Mesendoderm (in vitro differentiated cells): Measurements from ENCODE around the gene OR1I1.
"Not testable (repeated sequence)": the region's sequence is repeated elsewhere in the genome, so short reads cannot be mapped to it uniquely, and the experiment has no call there.

Experiments
- DNase-seq: peaks from one replicate; pipeline ENCODE4 v3.0.0; 2013
- H2AK5ac ChIP-seq: 2 replicates; pipeline ENCODE4 v1.6.1; 2013; ENCODE audit warnings: low read length, inconsistent platforms
- H2BK120ac ChIP-seq: 2 replicates; pipeline ENCODE4 v1.6.1; 2013; ENCODE audit warnings: low read depth, mild to moderate bottlenecking, low read length, moderate library complexity, mixed read lengths
- H2BK15ac ChIP-seq: replicated peaks from 2 replicates; pipeline ENCODE4 v1.6.1; 2013; ENCODE audit warnings: low read depth, mild to moderate bottlenecking, moderate library complexity
- H2BK5ac ChIP-seq: 2 replicates; pipeline ENCODE4 v1.6.1; 2013; ENCODE audit warnings: low read length, inconsistent platforms
- H3K18ac ChIP-seq: 2 replicates; pipeline ENCODE4 v1.6.1; 2013; ENCODE audit warnings: mild to moderate bottlenecking, low read length, mixed read lengths
- H3K23ac ChIP-seq: one replicate; pipeline ENCODE4 v1.6.1; 2013; ENCODE audit warnings: low read length
- H3K27ac ChIP-seq: 2 replicates; pipeline ENCODE4 v1.5.1; 2013; ENCODE audit warnings: low read depth, mild to moderate bottlenecking, inconsistent platforms, low read length, moderate library complexity
- H3K27me3 ChIP-seq: 2 replicates; pipeline ENCODE4 v1.6.1; 2013; ENCODE audit warnings: low read length, control low read depth, mild to moderate bottlenecking, inconsistent platforms; ENCODE audit not compliant: insufficient read depth, poor library complexity
- H3K36me3 ChIP-seq: 2 replicates; pipeline ENCODE4 v1.6.1; 2013; ENCODE audit warnings: low read length, inconsistent platforms; ENCODE audit not compliant: control insufficient read depth, insufficient read depth
- H3K4ac ChIP-seq: one replicate; pipeline ENCODE4 v1.6.1; 2013; ENCODE audit warnings: low read depth, mild to moderate bottlenecking, low read length, moderate library complexity
- H3K4me1 ChIP-seq: 2 replicates; pipeline ENCODE4 v1.6.1; 2013; ENCODE audit warnings: low read depth, low read length, inconsistent platforms; ENCODE audit not compliant: control insufficient read depth
- H3K4me2 ChIP-seq: 2 replicates; pipeline ENCODE4 v1.6.1; 2013; ENCODE audit warnings: low read length
- H3K4me3 ChIP-seq: 2 replicates; pipeline ENCODE4 v1.5.1; 2013; ENCODE audit warnings: mild to moderate bottlenecking, low read length
- H3K56ac ChIP-seq: one replicate; pipeline ENCODE4 v1.6.1; 2013; ENCODE audit warnings: low read length
- H3K79me1 ChIP-seq: 2 replicates; pipeline ENCODE4 v1.6.1; 2013; ENCODE audit warnings: low read length, inconsistent platforms
- H3K79me2 ChIP-seq: 2 replicates; pipeline ENCODE4 v1.6.1; 2013; ENCODE audit warnings: mild to moderate bottlenecking, low read length; ENCODE audit not compliant: control insufficient read depth, insufficient read depth
- H3K9ac ChIP-seq: 2 replicates; pipeline ENCODE4 v1.6.1; 2013; ENCODE audit warnings: low read length, inconsistent platforms
- H4K5ac ChIP-seq: one replicate; pipeline ENCODE4 v1.6.1; 2013; ENCODE audit warnings: low read length
- H4K8ac ChIP-seq: one replicate; pipeline ENCODE4 v1.6.1; 2013; ENCODE audit warnings: low read depth, mild to moderate bottlenecking, control low read depth, low read length, moderate library complexity
- WGBS: extraction: QIAGEN DNeasy Blood & Tissue Kit; methylation state at CpG from one replicate; pipeline ENCODE4 v1.1.7; 2013; ENCODE audit warnings: low lambda C conversion rate, missing lambda C conversion rate; ENCODE audit not compliant: insufficient coverage; ENCODE audit errors: extremely low coverage; 5-methylcytosine and 5-hydroxymethylcytosine counted together

OR1I1 gene

GRCh38 chr19:15070386-15070785, 11.6 kb upstream of the OR1I1 start:
- H3K4ac ChIP-seq, H3K18ac ChIP-seq, H3K27ac ChIP-seq, H3K79me1 ChIP-seq, H3K56ac ChIP-seq, H2BK5ac ChIP-seq, H2BK15ac ChIP-seq, H3K9ac ChIP-seq, H3K4me3 ChIP-seq, H4K8ac ChIP-seq, H3K79me2 ChIP-seq, H3K4me1 ChIP-seq, H3K4me2 ChIP-seq, H3K36me3 ChIP-seq, H3K23ac ChIP-seq, H2BK120ac ChIP-seq, H3K27me3 ChIP-seq, H2AK5ac ChIP-seq, H4K5ac ChIP-seq, DNase-seq: not testable (repeated sequence)
- no CpG with 5 or more reads among the region's 4 CpGs for WGBS

- Histone ChIP-seq H4K8ac (no peak overlapping the region), H3K4me1 (no peaks in the 10 kb centered on the region), H3K4ac (no peak overlapping the region), H3K79me1 (no peaks in the 10 kb centered on the region), H3K18ac (no peak overlapping the region), H3K27ac (peak overlapping the region; percentile 62), H4K5ac (no peak overlapping the region), H3K27me3 (no peaks in the 10 kb centered on the region), H2AK5ac (no peak overlapping the region), H2BK15ac (no peak overlapping the region), H3K9ac (no peak overlapping the region), H3K36me3 (no peaks in the 10 kb centered on the region), H3K23ac (no peak overlapping the region), H2BK120ac (no peak overlapping the region), H3K56ac (peak overlapping the region; percentile 34), H2BK5ac (no peak overlapping the region), H3K79me2 (no peaks in the 10 kb centered on the region), H3K4me2 (no peak overlapping the region), H3K4me3 (no peak overlapping the region)
- WGBS, result no CpG with 5 or more reads among the region's 23 CpGs
- peak; percentile 94 for DNase-seq
Measured at GRCh38 chr19:15072930-15073647, 8.9 kb upstream of the OR1I1 start.

DNA sequence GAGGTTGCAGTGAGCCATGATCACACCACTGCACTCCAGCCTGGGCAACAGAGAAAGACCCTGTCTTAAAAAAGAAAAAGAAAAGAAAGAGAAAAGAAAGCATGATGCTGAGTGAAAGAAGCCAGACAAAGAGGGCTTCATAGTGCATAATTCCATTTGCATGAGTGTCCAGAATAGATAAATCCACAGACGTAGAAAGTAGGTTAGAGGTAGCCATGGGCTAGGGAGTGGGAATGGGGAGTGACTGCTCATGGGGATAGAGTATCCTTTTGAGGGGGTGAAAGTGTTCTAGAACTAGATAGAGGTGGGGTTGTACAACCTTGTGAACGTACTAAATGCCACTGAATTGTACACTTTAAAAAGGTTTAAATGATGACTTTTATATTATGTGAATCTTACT, 7.6 kb upstream of the OR1I1 start:
- Histone ChIP-seq H3K79me2 (no peaks in the 10 kb centered on the region), H3K9ac (no peak overlapping the region), H2BK15ac (no peak overlapping the region), H2BK120ac (no peak overlapping the region), H2AK5ac (no peak overlapping the region), H3K4me3 (no peak overlapping the region), H3K56ac (no peak overlapping the region), H3K23ac (no peak overlapping the region), H2BK5ac (no peak overlapping the region), H3K4me2 (no peak overlapping the region), H3K79me1 (no peaks in the 10 kb centered on the region), H3K4ac (no peak overlapping the region), H3K18ac (no peak overlapping the region), H3K4me1 (no peaks in the 10 kb centered on the region), H3K36me3 (no peaks in the 10 kb centered on the region), H3K27me3 (no peaks in the 10 kb centered on the region), H4K8ac (no peak overlapping the region), H3K27ac (no peak overlapping the region), H4K5ac (no peak overlapping the region)
- no peak for DNase-seq
- WGBS, result no CpG with 5 or more reads among the region's 2 CpGs

DNA sequence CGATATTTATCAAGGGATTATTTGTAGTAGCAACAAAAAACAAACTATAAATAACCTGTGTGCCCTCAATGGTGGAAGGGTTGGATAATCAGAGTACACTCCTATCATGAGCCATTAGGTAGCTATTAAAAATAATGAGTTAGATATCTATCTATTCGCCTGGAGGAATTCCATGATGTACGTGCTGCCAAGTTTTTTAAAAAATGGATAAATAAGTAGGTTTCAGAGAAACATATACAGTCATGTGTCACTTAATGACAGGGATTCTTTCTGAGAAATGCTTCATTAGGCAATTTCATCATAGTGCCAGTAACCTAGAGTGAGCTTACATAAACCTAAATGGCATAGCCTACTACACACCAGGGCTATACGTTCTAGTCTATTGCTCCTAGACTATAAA, 6.2 kb upstream of the OR1I1 start:
- Histone ChIP-seq H2AK5ac (no peak overlapping the region), H3K18ac (no peak overlapping the region), H3K36me3 (no peaks in the 10 kb centered on the region), H3K79me1 (no peaks in the 10 kb centered on the region), H4K8ac (no peak overlapping the region), H3K27ac (no peak overlapping the region), H2BK15ac (no peak overlapping the region), H3K27me3 (no peaks in the 10 kb centered on the region), H3K4me1 (no peaks in the 10 kb centered on the region), H4K5ac (no peak overlapping the region), H3K4me2 (no peak overlapping the region), H3K4me3 (no peak overlapping the region), H3K56ac (no peak overlapping the region), H3K79me2 (no peaks in the 10 kb centered on the region), H3K4ac (no peak overlapping the region), H3K9ac (no peak overlapping the region), H3K23ac (no peak overlapping the region), H2BK5ac (no peak overlapping the region), H2BK120ac (no peak overlapping the region)
- WGBS, result no CpG with 5 or more reads among the region's 4 CpGs
- DNase-seq, result no peak

GRCh38 chr19:15080002-15080401, 2.0 kb upstream of the OR1I1 start:
- H3K4me2 ChIP-seq, H3K79me2 ChIP-seq, H3K18ac ChIP-seq, H2AK5ac ChIP-seq, H3K27ac ChIP-seq, H3K56ac ChIP-seq, H3K4ac ChIP-seq, H3K79me1 ChIP-seq, DNase-seq, H3K27me3 ChIP-seq, H3K4me3 ChIP-seq, H4K5ac ChIP-seq, H2BK120ac ChIP-seq, H3K4me1 ChIP-seq, H4K8ac ChIP-seq, H2BK15ac ChIP-seq, H3K36me3 ChIP-seq, H2BK5ac ChIP-seq, H3K9ac ChIP-seq, H3K23ac ChIP-seq: not testable (repeated sequence)
- no CpG with 5 or more reads among the region's 4 CpGs for WGBS

- no CpG with 5 or more reads among the region's 11 CpGs for WGBS
- Histone ChIP-seq H4K8ac (no peak overlapping the region), H3K4ac (no peak overlapping the region)
Measured at GRCh38 chr19:15087182-15087581, 5.2 kb downstream of the OR1I1 start.

More at GRCh38 chr19:15087182-15087581, 5.2 kb downstream of the OR1I1 start:
- Histone ChIP-seq H3K27ac (no peak overlapping the region), H2AK5ac (no peak overlapping the region), H2BK15ac (no peak overlapping the region), H3K79me1 (no peaks in the 10 kb centered on the region), H3K23ac (no peak overlapping the region), H3K9ac (no peak overlapping the region), H3K27me3 (no peaks in the 10 kb centered on the region), H3K79me2 (no peaks in the 10 kb centered on the region), H3K4me2 (no peak overlapping the region), H3K56ac (no peak overlapping the region), H3K18ac (no peak overlapping the region), H3K4me1 (no peaks in the 10 kb centered on the region), H2BK5ac (no peak overlapping the region), H4K5ac (no peak overlapping the region), H2BK120ac (no peak overlapping the region), H3K4me3 (no peak overlapping the region), H3K36me3 (no peaks in the 10 kb centered on the region)
- DNase-seq, result no peak
